Effector memory CD4-positive, alpha-beta T cell (primary cell): ENCODE data around the gene P2RX7.
A peak's percentile ranks its signal among the peaks of the same experiment; 100 is the strongest.

Source experiments
- DNase-seq, 3 donors: peaks; one replicate each; pipeline ENCODE4 v3.0.0-alpha.2; 2020
- H3K27ac ChIP-seq: 2 replicates; pipeline ENCODE4 v1.7.0; 2013; ENCODE audit warnings: mild to moderate bottlenecking, low read length, moderate library complexity; ENCODE audit not compliant: insufficient read depth, poor library complexity, severe bottlenecking
- H3K27me3 ChIP-seq: replicated peaks from 2 replicates; pipeline ENCODE4 v1.7.0; 2013; ENCODE audit warnings: mild to moderate bottlenecking, low read length; ENCODE audit not compliant: insufficient read depth, control insufficient read depth, poor library complexity, severe bottlenecking
- H3K36me3 ChIP-seq: 2 replicates; pipeline ENCODE4 v1.7.0; 2013; ENCODE audit warnings: mild to moderate bottlenecking, low read length, moderate library complexity; ENCODE audit not compliant: control insufficient read depth, insufficient read depth
- H3K4me1 ChIP-seq: 2 replicates; pipeline ENCODE4 v1.7.0; 2013; ENCODE audit warnings: low read length, mild to moderate bottlenecking; ENCODE audit not compliant: control insufficient read depth, insufficient read depth, poor library complexity, severe bottlenecking
- H3K4me3 ChIP-seq: 2 replicates; pipeline ENCODE4 v1.7.0; 2013; ENCODE audit warnings: low read length, low read depth, mild to moderate bottlenecking; ENCODE audit not compliant: insufficient read depth, poor library complexity, severe bottlenecking
- H3K9me3 ChIP-seq: 2 replicates; pipeline ENCODE4 v1.7.0; 2013; ENCODE audit warnings: mild to moderate bottlenecking, low read length, moderate library complexity; ENCODE audit not compliant: control insufficient read depth

The P2RX7 gene

DNA sequence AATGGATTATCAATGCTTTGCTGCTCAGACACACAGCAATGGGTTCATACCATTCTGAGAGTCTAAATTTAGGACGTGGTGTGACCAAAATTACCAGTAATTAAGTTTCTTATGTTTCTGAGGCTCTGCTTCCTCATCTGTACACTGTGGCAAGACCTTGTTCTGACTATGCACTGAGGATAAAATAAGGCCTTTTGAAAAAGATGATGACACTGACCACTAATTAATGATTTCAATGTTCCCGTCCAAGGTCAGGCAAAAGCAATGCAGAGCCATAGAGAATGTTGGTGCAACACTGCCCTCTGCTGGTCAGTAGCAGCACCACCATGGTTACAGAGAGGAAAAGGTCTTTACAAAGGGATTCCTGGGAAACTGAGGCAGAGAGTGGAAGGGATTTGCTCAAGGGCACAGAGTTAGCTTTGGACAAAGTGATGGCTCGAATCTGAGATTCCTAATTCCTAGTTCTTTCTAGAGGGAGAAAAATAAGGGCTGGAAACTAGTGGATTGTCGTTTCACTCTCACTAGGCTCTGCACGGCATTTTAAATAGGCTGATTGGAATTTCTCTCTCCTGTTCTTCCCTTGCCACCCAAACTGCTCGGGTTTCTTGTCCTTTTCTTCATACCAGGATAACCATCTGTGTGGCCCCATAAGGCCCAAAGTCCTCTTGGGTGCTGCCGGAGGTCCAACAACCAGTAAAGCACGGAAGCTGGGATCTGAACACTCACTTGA is 22.3 kb upstream of the P2RX7 start:
- H3K9me3 ChIP-seq = no peaks in the 10 kb centered on the region
- no peaks in the 10 kb centered on the region for H3K27me3 ChIP-seq
- no peaks in the 10 kb centered on the region for H3K4me1 ChIP-seq
- no peaks in the 10 kb centered on the region for H3K36me3 ChIP-seq
- DNase-seq = peak; percentile 30 to 56 (median 41)
- no peak overlapping the region for H3K27ac ChIP-seq
- H3K4me3 ChIP-seq = no peak overlapping the region

DNA sequence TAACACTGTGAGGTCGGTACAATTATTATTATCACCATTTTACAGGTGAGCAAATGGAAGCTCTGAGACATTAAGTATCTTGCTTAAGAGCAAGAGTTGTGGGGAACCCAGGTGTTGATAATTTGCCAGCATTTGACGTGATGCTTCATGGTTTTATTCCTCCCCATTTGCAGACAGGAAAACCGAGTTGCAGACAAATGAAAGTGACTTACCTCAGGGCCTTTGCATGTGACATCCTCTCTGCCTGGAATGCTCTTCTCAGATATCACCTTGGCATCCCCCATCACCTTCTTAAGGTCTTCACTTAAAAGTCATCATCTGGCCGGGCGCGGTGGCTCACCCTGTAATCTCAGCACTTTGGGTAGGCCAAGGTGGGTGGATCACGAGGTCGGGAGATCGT is 21.0 kb upstream of the P2RX7 start:
- Histone ChIP-seq H3K9me3 (no peaks in the 10 kb centered on the region), H3K27ac (no peak overlapping the region), H3K27me3 (no peaks in the 10 kb centered on the region), H3K4me1 (no peaks in the 10 kb centered on the region), H3K36me3 (no peaks in the 10 kb centered on the region), H3K4me3 (no peak overlapping the region)
- no peak for DNase-seq

DNA sequence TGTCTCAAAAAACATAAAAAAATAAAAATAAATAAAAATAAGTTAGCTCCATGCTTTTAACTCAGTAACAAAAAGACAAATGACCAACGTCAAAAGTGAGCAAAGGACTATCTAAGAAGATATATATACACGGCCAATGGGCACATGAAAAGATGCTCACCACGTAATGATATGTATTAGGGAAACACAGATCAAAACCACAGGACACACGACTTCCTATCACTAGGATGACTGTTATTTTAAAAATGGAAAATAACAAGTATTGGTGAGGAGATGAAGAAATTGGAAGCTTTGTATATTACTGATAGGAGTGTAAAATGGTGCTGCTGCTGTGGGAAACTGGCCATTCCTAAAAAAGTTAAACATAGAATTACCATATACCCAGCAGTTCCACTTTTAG is 20.2 kb upstream of the P2RX7 start:
- Histone ChIP-seq H3K4me1 (no peaks in the 10 kb centered on the region), H3K27ac (no peak overlapping the region), H3K36me3 (no peaks in the 10 kb centered on the region), H3K4me3 (no peak overlapping the region), H3K27me3 (no peaks in the 10 kb centered on the region), H3K9me3 (no peaks in the 10 kb centered on the region)
- DNase-seq = no peak

DNA sequence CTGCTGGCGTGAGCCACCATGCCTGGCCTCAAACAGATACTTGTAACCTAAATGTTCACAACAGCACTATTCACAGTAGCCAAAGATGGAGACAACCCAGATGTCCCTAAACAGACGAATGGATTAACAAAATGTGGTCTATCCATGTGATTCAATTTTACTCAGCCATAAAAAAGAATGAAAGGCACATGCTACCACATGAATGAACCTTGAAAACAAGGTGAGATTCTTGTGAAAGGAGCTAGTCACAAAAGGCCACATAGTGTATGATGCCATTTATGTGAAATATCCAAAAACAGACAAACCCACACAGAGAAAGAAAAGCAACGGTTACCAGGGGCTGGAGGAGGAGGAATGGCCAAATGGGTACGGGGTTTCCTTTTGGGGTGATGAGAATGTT is 19.6 kb upstream of the P2RX7 start:
- no peaks in the 10 kb centered on the region for H3K4me1 ChIP-seq
- H3K36me3 ChIP-seq = no peaks in the 10 kb centered on the region
- no peak overlapping the region for H3K27ac ChIP-seq
- H3K9me3 ChIP-seq = no peaks in the 10 kb centered on the region
- no peak overlapping the region for H3K4me3 ChIP-seq
- H3K27me3 ChIP-seq = no peaks in the 10 kb centered on the region
- no peak for DNase-seq

DNA sequence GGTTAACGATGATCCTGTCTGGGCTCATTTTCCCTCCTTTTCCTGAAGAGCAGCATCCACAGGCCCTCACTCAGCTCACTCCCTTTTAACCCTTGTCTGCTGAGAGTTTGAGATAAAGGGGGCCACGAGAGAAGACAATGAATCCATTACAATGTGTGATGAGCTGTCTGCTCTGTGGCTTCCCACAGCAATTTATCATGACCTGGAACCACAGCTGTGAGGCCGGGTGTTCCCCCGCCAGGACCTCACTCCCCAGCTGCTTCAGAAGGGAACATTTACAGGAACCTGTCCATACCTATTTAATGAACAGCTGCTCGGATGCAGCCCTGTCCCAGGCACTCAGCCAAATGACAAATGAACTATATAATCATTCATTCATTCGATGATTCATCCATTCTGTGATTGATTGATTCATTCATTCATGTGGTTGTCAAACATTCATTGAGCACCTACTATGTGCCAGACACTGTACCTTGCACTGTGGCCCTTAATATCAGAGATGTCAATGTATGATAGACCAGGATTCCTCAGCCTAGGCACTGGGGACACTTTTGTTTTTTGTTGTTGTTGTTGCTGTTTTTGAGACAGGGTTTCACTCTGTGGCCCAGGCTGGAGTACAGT is 18.5 kb upstream of the P2RX7 start:
- Histone ChIP-seq H3K27ac (no peak overlapping the region), H3K4me3 (no peak overlapping the region), H3K27me3 (no peaks in the 10 kb centered on the region), H3K36me3 (no peaks in the 10 kb centered on the region), H3K4me1 (no peaks in the 10 kb centered on the region), H3K9me3 (no peaks in the 10 kb centered on the region)
- no peak for DNase-seq

DNA sequence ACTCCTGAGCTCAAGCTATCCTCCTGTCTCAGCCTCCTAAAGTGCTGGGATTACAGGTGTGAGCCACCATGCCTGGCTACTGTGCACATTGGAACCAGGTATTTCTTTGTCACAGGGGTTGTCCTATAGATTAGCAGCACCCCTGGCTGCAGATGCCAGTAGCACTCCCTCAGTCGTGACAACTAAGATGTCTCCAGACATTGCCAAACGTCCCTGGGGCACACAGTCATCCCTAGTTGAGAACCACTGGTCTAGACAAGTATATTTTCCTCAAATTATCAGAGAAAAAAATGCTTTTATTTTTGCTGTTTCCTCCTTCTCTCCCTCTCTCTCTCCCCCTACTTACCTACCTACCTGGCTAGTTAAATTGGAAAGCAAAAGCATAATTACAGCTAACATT is 17.9 kb upstream of the P2RX7 start:
- H3K9me3 ChIP-seq = no peaks in the 10 kb centered on the region
- no peaks in the 10 kb centered on the region for H3K36me3 ChIP-seq
- H3K4me1 ChIP-seq = no peaks in the 10 kb centered on the region
- no peak overlapping the region for H3K4me3 ChIP-seq
- H3K27me3 ChIP-seq = no peaks in the 10 kb centered on the region
- no peak overlapping the region for H3K27ac ChIP-seq
- no peak for DNase-seq

DNA sequence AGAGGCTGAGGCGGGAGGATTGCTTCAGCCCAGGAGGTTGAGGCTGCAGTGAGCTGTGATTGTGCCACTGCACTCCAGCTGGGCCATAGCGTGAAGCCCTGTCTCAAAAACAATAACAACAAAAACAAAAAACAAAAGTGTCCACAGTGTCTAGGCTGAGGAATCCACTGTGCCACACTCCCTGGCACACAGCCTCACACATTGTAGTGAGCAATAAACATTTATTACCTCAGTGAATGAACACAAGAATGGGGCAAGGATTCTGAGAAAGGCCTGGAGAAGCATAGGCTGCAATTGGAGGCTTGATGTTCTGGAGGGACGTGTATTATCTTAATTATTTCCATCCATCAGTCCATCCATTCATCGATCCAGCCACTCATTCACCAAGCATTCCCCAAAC is 17.1 kb upstream of the P2RX7 start:
- no peak overlapping the region for H3K27ac ChIP-seq
- no peaks in the 10 kb centered on the region for H3K4me1 ChIP-seq
- H3K9me3 ChIP-seq = no peaks in the 10 kb centered on the region
- no peaks in the 10 kb centered on the region for H3K36me3 ChIP-seq
- H3K4me3 ChIP-seq = no peak overlapping the region
- no peaks in the 10 kb centered on the region for H3K27me3 ChIP-seq
- DNase-seq = no peak

DNA sequence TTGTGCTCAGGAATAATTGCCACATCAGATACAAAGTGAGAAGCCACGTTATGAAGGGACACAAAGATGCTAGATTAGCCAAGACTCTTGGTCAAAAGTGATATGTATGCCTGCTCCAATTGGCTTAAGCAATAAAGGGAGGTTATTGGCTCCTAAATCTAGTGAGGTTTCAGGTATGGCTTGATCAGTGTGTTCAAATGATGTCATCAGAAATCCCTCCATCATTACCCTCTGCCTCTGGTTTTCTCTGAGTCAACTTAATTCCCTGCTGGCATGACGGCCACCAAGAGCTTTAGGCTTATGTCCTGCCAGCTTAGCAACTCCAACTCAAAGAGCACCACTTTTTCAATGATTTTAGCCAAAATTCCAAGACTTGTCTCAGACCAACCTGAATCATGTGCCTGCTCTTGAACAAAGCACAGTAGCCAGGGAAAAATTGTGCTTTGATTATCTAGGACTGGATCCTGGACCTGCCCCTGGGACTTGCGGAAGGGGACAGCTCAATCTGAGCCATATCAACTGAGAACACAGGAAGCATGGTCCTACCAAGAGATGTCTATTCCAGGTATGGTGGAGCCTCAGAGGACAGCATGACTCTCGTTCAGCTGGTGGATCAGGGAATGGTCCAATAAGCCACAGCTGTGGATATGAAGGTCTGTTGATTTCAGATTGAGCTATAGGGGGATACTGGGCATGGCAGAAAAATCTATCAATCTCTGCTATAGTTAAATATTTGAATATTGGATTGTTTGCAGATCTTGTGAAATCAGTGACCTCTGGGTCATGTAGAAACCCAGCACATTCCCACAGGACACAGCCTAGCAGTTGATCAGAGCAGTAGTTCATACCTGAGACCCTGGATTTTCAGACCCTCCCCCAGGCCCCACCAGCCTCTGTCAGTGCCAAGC is 16.1 kb upstream of the P2RX7 start:
- Histone ChIP-seq H3K4me3 (no peak overlapping the region), H3K36me3 (no peaks in the 10 kb centered on the region), H3K27ac (no peak overlapping the region), H3K9me3 (no peaks in the 10 kb centered on the region), H3K27me3 (no peaks in the 10 kb centered on the region), H3K4me1 (no peaks in the 10 kb centered on the region)
- DNase-seq = no peak

DNA sequence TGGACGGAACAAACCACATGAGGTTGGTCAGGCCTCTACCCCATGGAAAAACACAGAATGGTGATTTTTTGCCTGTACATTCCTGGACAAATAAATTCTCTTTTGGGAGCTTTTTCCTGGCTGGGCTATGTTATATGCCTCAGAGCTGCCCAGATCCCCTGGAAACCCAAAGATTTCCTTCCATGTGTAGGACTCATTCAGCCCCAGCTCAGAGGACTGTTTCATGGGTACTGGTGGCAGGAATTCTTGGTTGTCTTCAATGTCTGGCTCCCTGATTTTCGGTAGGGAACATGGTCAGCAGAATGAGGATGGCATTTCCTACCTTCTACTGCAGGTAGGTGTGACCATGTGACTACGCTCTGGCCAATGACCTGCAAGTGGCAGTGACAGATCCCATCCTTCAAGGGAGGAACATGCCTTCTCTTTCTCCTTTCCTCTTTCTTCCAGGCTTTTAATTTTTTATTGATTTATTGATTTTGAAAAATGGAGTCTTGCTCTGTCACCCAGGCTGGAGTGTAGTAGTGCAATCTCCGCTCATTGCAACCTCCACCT is 15.4 kb upstream of the P2RX7 start:
- no peaks in the 10 kb centered on the region for H3K9me3 ChIP-seq
- no peak overlapping the region for H3K4me3 ChIP-seq

DNA sequence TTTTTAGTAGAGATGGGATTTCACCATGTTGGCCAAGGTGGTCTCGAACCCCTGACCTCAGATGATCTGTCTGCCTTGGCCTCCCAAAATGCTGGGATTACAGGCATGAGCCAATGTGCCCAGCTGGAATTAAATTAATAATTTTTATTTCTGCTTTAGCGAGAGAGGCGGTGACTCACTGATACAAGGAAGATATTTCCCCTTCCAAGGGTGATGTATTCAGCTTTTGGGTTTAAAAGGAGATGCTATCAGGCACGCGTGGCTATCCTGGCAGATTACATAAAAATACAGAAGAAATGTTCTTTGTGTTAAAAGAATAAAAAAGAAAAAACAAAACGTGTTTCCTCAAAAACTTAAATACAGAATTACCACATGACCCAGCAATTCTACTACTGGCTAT is 12.4 kb upstream of the P2RX7 start:
- H3K9me3 ChIP-seq = no peaks in the 10 kb centered on the region
- H3K4me1 ChIP-seq = peaks cover 6% of the 10 kb centered on the region
- H3K27ac ChIP-seq = no peak overlapping the region
- no peak for DNase-seq
- no peaks in the 10 kb centered on the region for H3K27me3 ChIP-seq
- no peaks in the 10 kb centered on the region for H3K36me3 ChIP-seq
- no peak overlapping the region for H3K4me3 ChIP-seq

More for the DNA sequence above, 15.4 kb upstream of the P2RX7 start:
- H3K27ac ChIP-seq = no peak overlapping the region
- no peaks in the 10 kb centered on the region for H3K36me3 ChIP-seq
- H3K27me3 ChIP-seq = no peaks in the 10 kb centered on the region
- DNase-seq = no peak
- no peaks in the 10 kb centered on the region for H3K4me1 ChIP-seq
